ENCODE measurements around the gene BIRC6.

DNA sequence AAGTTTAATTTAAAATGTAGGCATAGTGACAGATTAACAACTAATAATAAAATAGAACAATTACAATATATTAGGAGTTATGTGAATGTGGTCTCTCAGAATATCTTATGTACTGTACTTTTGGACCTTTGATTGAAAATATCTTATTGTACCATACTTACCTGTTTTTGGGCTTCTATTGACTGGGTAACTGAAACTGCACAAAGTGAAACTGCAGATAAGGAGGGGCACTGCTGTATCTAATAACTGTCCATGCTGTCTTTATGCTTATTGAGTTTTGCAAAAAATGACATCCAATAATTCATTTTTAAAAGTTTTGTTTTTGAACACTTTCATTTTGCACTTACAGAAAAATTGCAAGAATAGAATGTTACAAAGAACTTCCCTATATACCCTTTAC, 19.9 kb downstream of the BIRC6 start:
- TF ChIP-seq CTCF (conservative IDR thresholded peaks at IDR 0.05; ENCODE audit: low read length), result no peak
- TF ChIP-seq EZH2phosphoT487 (IDR thresholded peaks at IDR 0.05; ENCODE audit: borderline replicate concordance, low read depth, low read length), result no peak
